OCI-LY1 (cell line): Measurements from ENCODE around the gene NPB.
"Not testable (repeated sequence)": the region's sequence is repeated elsewhere in the genome, so short reads cannot be mapped to it uniquely, and the experiment has no call there.

ENCODE experiments used
- H2AFZ ChIP-seq: fragments of 200-600 bp; sonication (generic), shearing (Covaris generic); 2 replicates; pipeline ENCODE4 v1.6.0; 2014; ENCODE audit warnings: antibody characterized with exemption, mild to moderate bottlenecking, low read length
- H3F3A ChIP-seq: fragments of 200-600 bp; sonication (generic), shearing (Covaris generic); 2 replicates; pipeline ENCODE4 v1.6.0; 2014; ENCODE audit warnings: mild to moderate bottlenecking, antibody characterized with exemption, low read length, moderate library complexity; ENCODE audit not compliant: insufficient read depth
- H3K27ac ChIP-seq: fragments of 200-600 bp; sonication (generic); 2 replicates; pipeline ENCODE4 v1.5.1; 2014; ENCODE audit warnings: low read length, mixed run types, mild to moderate bottlenecking, low read depth; ENCODE audit not compliant: poor library complexity, severe bottlenecking
- H3K27me3 ChIP-seq: fragments of 200-600 bp; sonication (generic); 2 replicates; pipeline ENCODE4 v1.6.0; 2014; ENCODE audit warnings: antibody characterized with exemption, mild to moderate bottlenecking, low read length, moderate library complexity; ENCODE audit not compliant: insufficient read depth
- H3K36me3 ChIP-seq: fragments of 200-600 bp; sonication (generic); 2 replicates; pipeline ENCODE4 v1.6.1; 2014; ENCODE audit warnings: mild to moderate bottlenecking, antibody characterized with exemption, low read length, moderate library complexity, mixed read lengths; ENCODE audit not compliant: insufficient read depth
- H3K4me1 ChIP-seq: fragments of 200-600 bp; sonication (generic); 2 replicates; pipeline ENCODE4 v1.5.1; 2014; ENCODE audit warnings: mild to moderate bottlenecking, low read length, moderate library complexity; ENCODE audit not compliant: insufficient read depth, severe bottlenecking
- H3K4me2 ChIP-seq: fragments of 200-600 bp; sonication (generic), shearing (Covaris generic); 2 replicates; pipeline ENCODE4 v1.6.1; 2014; ENCODE audit warnings: low read length
- H3K4me3 ChIP-seq: fragments of 200-600 bp; sonication (generic); 2 replicates; pipeline ENCODE4 v1.5.1; 2014; ENCODE audit warnings: low read length, low read depth, mild to moderate bottlenecking, mixed read lengths; ENCODE audit not compliant: poor library complexity, severe bottlenecking
- H3K79me2 ChIP-seq: fragments of 200-600 bp; shearing (Covaris generic); 2 replicates; pipeline ENCODE4 v1.6.1; 2016; ENCODE audit warnings: mixed run types, low read length, mixed read lengths; ENCODE audit not compliant: insufficient read depth
- H3K9ac ChIP-seq: fragments of 200-600 bp; sonication (generic), shearing (Covaris generic); 2 replicates; pipeline ENCODE4 v1.6.1; 2014; ENCODE audit warnings: mild to moderate bottlenecking, low read length, mixed read lengths
- H3K9me2 ChIP-seq: fragments of 200-600 bp; sonication (generic), shearing (Covaris generic); 2 replicates; pipeline ENCODE4 v1.6.1; 2014; ENCODE audit warnings: low read depth, mild to moderate bottlenecking, low read length, mixed read lengths
- H3K9me3 ChIP-seq: fragments of 200-600 bp; shearing (Covaris generic); 2 replicates; pipeline ENCODE4 v1.6.1; 2014; ENCODE audit warnings: low read length, mixed read lengths
- H4K20me1 ChIP-seq: fragments of 200-600 bp; sonication (generic), shearing (Covaris generic); 2 replicates; pipeline ENCODE4 v1.6.0; 2016; ENCODE audit warnings: mild to moderate bottlenecking, low read length; ENCODE audit not compliant: insufficient read depth
- EZH2 ChIP-seq: fragments of 200-600 bp; sonication (generic), shearing (Covaris generic); IDR thresholded peaks from 2 replicates; pipeline ENCODE4 v1.8.0; 2017; ENCODE audit warnings: borderline replicate concordance, mixed run types, mild to moderate bottlenecking, antibody characterized with exemption, low read length, moderate library complexity, mixed read lengths
- TF ChIP-seq, protein P1 (sequence below): fragments of 200-600 bp; sonication (generic), shearing (Covaris generic); IDR thresholded peaks from 2 replicates; pipeline ENCODE4 v1.5.1; 2017; ENCODE audit warnings: mild to moderate bottlenecking, antibody characterized with exemption, low read length, moderate library complexity, mixed read lengths

NPB gene

DNA sequence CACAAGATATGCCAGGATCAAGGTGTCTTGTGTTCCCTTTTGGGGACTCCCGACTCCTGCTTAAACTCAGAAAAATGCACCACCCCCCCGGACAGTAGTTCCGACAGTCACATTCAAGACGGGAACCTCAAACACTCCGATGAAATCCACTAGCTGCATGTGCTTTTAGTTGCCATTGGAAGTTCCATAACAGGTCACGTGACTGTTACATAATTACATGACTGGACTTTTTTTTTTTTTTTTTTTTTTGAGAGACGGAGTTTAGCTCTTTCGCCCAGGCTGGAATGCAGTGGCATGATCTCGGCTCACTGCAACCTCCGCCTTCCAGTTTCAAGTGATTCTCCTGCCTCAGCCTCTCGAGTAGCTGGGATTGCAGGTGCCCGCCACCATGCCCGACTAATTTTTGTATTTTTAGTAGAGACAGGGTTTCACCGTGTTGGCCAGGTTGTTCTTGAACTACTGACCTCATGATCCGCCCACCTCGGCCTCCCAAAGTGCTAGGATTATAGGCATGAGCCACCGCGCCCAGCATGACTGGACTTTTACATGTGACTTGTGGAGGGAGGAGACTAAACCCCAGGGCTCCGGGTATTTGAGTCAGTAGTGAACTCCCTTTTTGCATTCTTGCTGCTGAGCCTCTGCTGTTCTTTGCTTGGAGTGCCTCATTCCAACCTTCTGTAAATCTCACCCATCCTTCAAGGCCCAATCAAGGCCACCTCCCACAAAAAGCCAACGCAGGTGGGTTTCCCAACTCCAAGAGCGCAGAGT, 14.4 kb downstream of the NPB start:
- TF ChIP-seq, protein P1, sequence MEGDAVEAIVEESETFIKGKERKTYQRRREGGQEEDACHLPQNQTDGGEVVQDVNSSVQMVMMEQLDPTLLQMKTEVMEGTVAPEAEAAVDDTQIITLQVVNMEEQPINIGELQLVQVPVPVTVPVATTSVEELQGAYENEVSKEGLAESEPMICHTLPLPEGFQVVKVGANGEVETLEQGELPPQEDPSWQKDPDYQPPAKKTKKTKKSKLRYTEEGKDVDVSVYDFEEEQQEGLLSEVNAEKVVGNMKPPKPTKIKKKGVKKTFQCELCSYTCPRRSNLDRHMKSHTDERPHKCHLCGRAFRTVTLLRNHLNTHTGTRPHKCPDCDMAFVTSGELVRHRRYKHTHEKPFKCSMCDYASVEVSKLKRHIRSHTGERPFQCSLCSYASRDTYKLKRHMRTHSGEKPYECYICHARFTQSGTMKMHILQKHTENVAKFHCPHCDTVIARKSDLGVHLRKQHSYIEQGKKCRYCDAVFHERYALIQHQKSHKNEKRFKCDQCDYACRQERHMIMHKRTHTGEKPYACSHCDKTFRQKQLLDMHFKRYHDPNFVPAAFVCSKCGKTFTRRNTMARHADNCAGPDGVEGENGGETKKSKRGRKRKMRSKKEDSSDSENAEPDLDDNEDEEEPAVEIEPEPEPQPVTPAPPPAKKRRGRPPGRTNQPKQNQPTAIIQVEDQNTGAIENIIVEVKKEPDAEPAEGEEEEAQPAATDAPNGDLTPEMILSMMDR: no peak
- no peak for TF ChIP-seq EZH2
- Histone ChIP-seq H3K4me2 (peak overlapping the region; percentile 98), H2AFZ (no peak overlapping the region), H3K79me2 (no peaks in the 10 kb centered on the region), H3K36me3 (peaks cover 57% of the 10 kb centered on the region), H3K4me1 (peaks cover 28% of the 10 kb centered on the region), H3K9ac (peak overlapping the region; percentile 88; the same call in 1 of the 2 replicates), H3K9me3 (no peaks in the 10 kb centered on the region), H3K27me3 (no peaks in the 10 kb centered on the region), H3K9me2 (no peaks in the 10 kb centered on the region), H3F3A (no peaks in the 10 kb centered on the region), H3K4me3 (peak overlapping the region; percentile 94), H4K20me1 (no peaks in the 10 kb centered on the region), H3K27ac (no peak overlapping the region)

DNA sequence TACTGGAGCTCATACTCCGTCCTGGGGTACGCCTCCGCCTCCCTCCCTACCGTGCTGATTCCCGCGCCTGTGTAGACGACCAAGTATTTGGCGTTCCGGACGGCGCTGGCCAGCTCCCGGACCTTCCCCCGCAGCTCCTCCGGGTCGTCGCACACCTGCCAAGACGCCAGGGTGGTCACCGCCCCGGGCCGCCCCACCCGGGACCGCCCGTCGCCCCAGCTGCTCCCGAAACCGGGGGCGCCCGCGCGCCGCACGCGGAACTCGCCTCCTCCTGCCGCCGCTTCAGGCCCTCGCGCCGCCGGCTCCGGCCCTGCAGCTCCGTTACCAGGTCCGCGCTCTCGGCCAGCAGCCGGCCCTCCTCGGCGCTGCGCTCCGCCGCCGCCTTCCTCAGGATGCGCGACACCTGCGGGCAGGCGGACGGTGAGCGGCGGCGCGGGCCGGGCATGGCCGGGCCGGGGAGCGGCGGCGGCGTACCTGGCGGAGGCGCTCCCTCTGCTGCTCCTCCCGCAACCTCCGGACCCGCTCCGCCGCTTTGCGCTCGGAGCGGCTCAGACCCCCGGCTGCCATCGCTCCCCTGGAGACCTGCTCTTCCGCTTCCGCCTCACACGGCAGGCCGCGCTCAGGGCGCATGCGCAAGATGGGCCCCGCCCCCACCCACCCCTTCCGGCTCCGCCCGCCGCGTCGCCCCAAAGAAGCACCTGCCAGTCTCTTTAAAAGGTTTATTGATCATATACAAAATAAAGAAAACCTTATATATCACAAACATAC, 15.7 kb downstream of the NPB start, which contains the start of gene SIRT7:
SIRT7 (minus strand) TSS at position 612 of the 768 bp plus-strand sequence; CDS start at position 567, 45 bp downstream.
- H3K27me3 ChIP-seq: no peaks in the 10 kb centered on the region
- H3K9ac ChIP-seq: peak within 1 kb of the TSS; percentile 88
- peak within 1 kb of the TSS; percentile 94 for H3K4me3 ChIP-seq
- H3K9me2 ChIP-seq: no peaks in the 10 kb centered on the region
- no peaks in the 10 kb centered on the region for H3K9me3 ChIP-seq
- TF ChIP-seq, protein P1: no peak
- TF ChIP-seq EZH2: no peak
- H3K27ac ChIP-seq: no peak within 1 kb of the TSS
- peak within 1 kb of the TSS; percentile 98 for H3K4me2 ChIP-seq
- peaks cover 56% of the 10 kb centered on the region for H3K36me3 ChIP-seq
- peaks cover 24% of the 10 kb centered on the region for H3K4me1 ChIP-seq
- no peaks in the 10 kb centered on the region for H4K20me1 ChIP-seq
- H3K79me2 ChIP-seq: no peaks in the 10 kb centered on the region
- no peak within 1 kb of the TSS for H2AFZ ChIP-seq
- no peaks in the 10 kb centered on the region for H3F3A ChIP-seq

DNA sequence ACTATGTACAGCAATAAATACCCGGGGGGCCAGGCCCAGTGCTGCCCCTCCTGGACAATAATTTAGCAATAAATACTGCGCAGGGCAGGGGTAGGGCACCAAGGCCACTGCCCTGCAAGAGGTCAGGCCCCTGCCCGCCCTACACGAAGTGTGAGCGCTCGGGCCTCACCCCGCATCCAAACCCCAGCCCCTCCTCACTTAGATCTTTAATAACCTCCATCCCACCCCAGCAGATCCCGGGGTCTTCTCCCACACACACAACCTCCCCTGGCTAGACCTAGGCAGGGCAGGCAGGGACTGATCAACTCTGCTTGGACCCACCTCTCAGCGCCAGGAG, 16.3 kb downstream of the NPB start:
- H3F3A ChIP-seq, H3K9me2 ChIP-seq, H3K27me3 ChIP-seq, H3K9me3 ChIP-seq, H2AFZ ChIP-seq, H4K20me1 ChIP-seq, H3K27ac ChIP-seq, H3K79me2 ChIP-seq: not testable (repeated sequence)
- H3K4me1 ChIP-seq: peaks cover 24% of the 10 kb centered on the region
- H3K4me2 ChIP-seq: peak overlapping the region; percentile 98
- H3K36me3 ChIP-seq: peaks cover 50% of the 10 kb centered on the region
- H3K4me3 ChIP-seq: peak overlapping the region; percentile 94
- peak overlapping the region; percentile 34; the same call in 1 of the 2 replicates for H3K9ac ChIP-seq
